Epithelial cell of esophagus (primary cell): ENCODE data around the gene PTGFRN.
"Not testable (repeated sequence)": the region's sequence is repeated elsewhere in the genome, so short reads cannot be mapped to it uniquely, and the experiment has no call there.

ENCODE experiments used
- DNase-seq: peaks from one replicate; pipeline ENCODE4 v3.0.0; 2010; ENCODE audit warnings: low read depth
- H3K4me3 ChIP-seq: 2 replicates; pipeline ENCODE4 v1.5.1; 2011; ENCODE audit warnings: mild to moderate bottlenecking, low read length, control low read depth
- CTCF ChIP-seq: IDR thresholded peaks from 2 replicates; pipeline ENCODE4 v1.5.1; 2011; ENCODE audit warnings: low read depth, mild to moderate bottlenecking, low read length, control low read depth, inconsistent platforms; ENCODE audit not compliant: insufficient read depth; ENCODE audit errors: missing control alignments

PTGFRN gene

GRCh38 chr1:116871779-116872146 is 38.0 kb upstream of the PTGFRN start:
- DNase-seq, result peak; percentile 47
- TF ChIP-seq CTCF, result no peak
- H3K4me3 ChIP-seq, result no peak overlapping the region

GRCh38 chr1:116873680-116874271 is 35.9 kb upstream of the PTGFRN start:
- DNase-seq, result peak; percentile 71
- no peak for TF ChIP-seq CTCF
- H3K4me3 ChIP-seq, result no peak overlapping the region

GRCh38 chr1:116874733-116875249 is 34.9 kb upstream of the PTGFRN start:
- TF ChIP-seq CTCF, result no peak
- no peak for DNase-seq

GRCh38 chr1:116875391-116875790 is 34.3 kb upstream of the PTGFRN start:
- no peak overlapping the region for H3K4me3 ChIP-seq
- no peak for DNase-seq
- TF ChIP-seq CTCF, result no peak

More at GRCh38 chr1:116874733-116875249, 34.9 kb upstream of the PTGFRN start:
- no peak overlapping the region for H3K4me3 ChIP-seq

GRCh38 chr1:116875946-116876345 is 33.8 kb upstream of the PTGFRN start:
- not testable (repeated sequence) for DNase-seq, H3K4me3 ChIP-seq

- H3K4me3 ChIP-seq, result no peak overlapping the region
- no peak for DNase-seq
- no peak for TF ChIP-seq CTCF
These were observed 32.4 kb upstream of the PTGFRN start for GRCh38 chr1:116877141-116877818.

GRCh38 chr1:116878804-116879477 is 30.8 kb upstream of the PTGFRN start:
- peak overlapping the region; percentile 23 for H3K4me3 ChIP-seq
- peak; percentile 98 for DNase-seq
- TF ChIP-seq CTCF, result peak; percentile 32
